ENCODE results near the gene KCNMB4. TPM values are rescaled to one million over a fixed set of nuclear protein-coding genes. Genes with fewer than 3 reads are reported as not detected.

Gene KCNMB4
- total and polyA plus RNA-seq, 2 of the 4 experiments (the other 2 are of a cell fraction), result 0.90 to 1.1 TPM

DNA sequence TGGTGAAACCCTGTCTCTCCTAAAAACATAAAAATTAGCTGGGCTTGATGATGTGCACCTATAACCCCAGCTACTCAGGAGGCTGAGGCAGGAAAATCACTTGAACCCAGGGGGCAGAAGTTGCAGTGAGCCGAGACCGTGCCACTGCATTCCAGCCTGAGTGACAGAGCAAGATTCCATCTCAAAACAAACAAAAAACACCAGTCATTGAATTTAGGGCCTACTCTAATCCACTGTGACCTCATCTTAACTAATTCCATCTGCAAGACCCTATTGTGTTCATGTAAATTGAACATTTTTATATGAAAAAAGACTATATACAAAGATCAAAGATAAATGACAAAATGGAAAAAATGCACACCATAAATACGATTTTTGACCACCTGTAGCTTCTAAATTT is 17.8 kb downstream of the KCNMB4 start:
- no peak overlapping the region for H2BK120ac ChIP-seq (ENCODE audit: low read depth, low read length)

More for the DNA sequence above, 17.8 kb downstream of the KCNMB4 start:
- ATAC-seq (ENCODE audit: low read depth), result no peak
- H3K23ac ChIP-seq (ENCODE audit: low read depth, low read length), result no peak overlapping the region
- H3K4me3 ChIP-seq (ENCODE audit: insufficient read depth, low read depth, low read length), result no peak overlapping the region
- no peak overlapping the region for H3K4ac ChIP-seq (ENCODE audit: low read depth, low read length)
- H3K9me3 ChIP-seq (ENCODE audit: control insufficient read depth, insufficient read depth, low read length), result no peaks in the 10 kb centered on the region
- H4K91ac ChIP-seq (ENCODE audit: insufficient read depth, low read depth, low read length), result no peak overlapping the region
- WGBS, 2 experiments (ENCODE audit: extremely low coverage in 2 of 2, insufficient read length in 1 of 2), result no CpG with 5 or more reads among the region's 3 CpGs
- no peak overlapping the region for H4K8ac ChIP-seq (ENCODE audit: low read depth in 2 of 2, low read length in 2 of 2)
- H4K5ac ChIP-seq (ENCODE audit: low read depth, low read length), result no peak overlapping the region
- no peaks in the 10 kb centered on the region for H3K4me1 ChIP-seq (ENCODE audit: control insufficient read depth, insufficient read depth, low read length)
- H4K20me1 ChIP-seq (ENCODE audit: insufficient read depth, low read length), result no peaks in the 10 kb centered on the region
- in situ Hi-C loops (cut with MboI; ENCODE audit: low sequenced_read_pairs) (no loop called here), dilution Hi-C loops (cut with HindIII; ENCODE audit: low sequenced_read_pairs, unreplicated experiment) (no loop called here), intact Hi-C loops (cut with micrococcal nuclease) (no loop called here)
- no peak overlapping the region for H3K4me2 ChIP-seq (ENCODE audit: low read depth, low read length)
- BruUV-seq (replicated peaks), result no TSS peak
- DNase-seq, result no peak
- H2AFZ ChIP-seq (replicated peaks; ENCODE audit: low read length, poor library complexity), result no peak overlapping the region
- H3K27ac ChIP-seq (ENCODE audit: insufficient read depth, low read length), result no peak overlapping the region
- no peak overlapping the region for H2BK15ac ChIP-seq (ENCODE audit: low read depth, low read length)
- no peak overlapping the region for H2BK5ac ChIP-seq (ENCODE audit: low read depth, low read length, poor library complexity, severe bottlenecking)
- no peak overlapping the region for H2AK9ac ChIP-seq (replicated peaks; ENCODE audit: low read depth, low read length, poor library complexity)
- ChIA-PET POLR2A (ENCODE audit: unreplicated experiment) (no interaction called here), CTCF (no interaction called here)
- no peak overlapping the region for H3K9ac ChIP-seq (ENCODE audit: low read depth, low read length)
- no peak overlapping the region for H3K14ac ChIP-seq (replicated peaks; ENCODE audit: low read depth, low read length)
- TF ChIP-seq FOS (IDR thresholded peaks at IDR 0.05; ENCODE audit: low read depth, low read length), result no peak
- TF ChIP-seq CEBPB (IDR thresholded peaks at IDR 0.05; ENCODE audit: low read depth, low read length), result no peak
- no peak for TF ChIP-seq RFX5 (IDR thresholded peaks at IDR 0.05; ENCODE audit: low read depth, low read length)
- no peak for TF ChIP-seq CTCF (conservative IDR thresholded peaks at IDR 0.05; ENCODE audit: low read depth, low read length)
- TF ChIP-seq MAFK (IDR thresholded peaks at IDR 0.05; ENCODE audit: low read depth, low read length), result no peak
- TF ChIP-seq SMC3 (IDR thresholded peaks at IDR 0.05; ENCODE audit: low read depth, low read length), result no peak
- TF ChIP-seq MXI1 (IDR thresholded peaks at IDR 0.05; ENCODE audit: borderline replicate concordance, low read depth, low read length), result no peak
- no peak for TF ChIP-seq USF2 (IDR thresholded peaks at IDR 0.05; ENCODE audit: low read depth, low read length)
- no peak for TF ChIP-seq POLR2A (IDR thresholded peaks at IDR 0.05; ENCODE audit: low read depth, low read length)
- no peak for TF ChIP-seq RAD21 (IDR thresholded peaks at IDR 0.05; ENCODE audit: low read length)
- TF ChIP-seq MAZ (IDR thresholded peaks at IDR 0.05; ENCODE audit: borderline replicate concordance, low read depth, low read length), result no peak
- TF ChIP-seq NFE2L2 (IDR thresholded peaks at IDR 0.05; ENCODE audit: low read depth, low read length), result no peak
- no peak for TF ChIP-seq CHD1 (IDR thresholded peaks at IDR 0.05; ENCODE audit: low read depth, low read length)
- no peak for TF ChIP-seq BHLHE40 (IDR thresholded peaks at IDR 0.05; ENCODE audit: low read depth, low read length)
- TF ChIP-seq RCOR1 (IDR thresholded peaks at IDR 0.05; ENCODE audit: insufficient replicate concordance, low read length), result no peak
- TF ChIP-seq, protein P1, sequence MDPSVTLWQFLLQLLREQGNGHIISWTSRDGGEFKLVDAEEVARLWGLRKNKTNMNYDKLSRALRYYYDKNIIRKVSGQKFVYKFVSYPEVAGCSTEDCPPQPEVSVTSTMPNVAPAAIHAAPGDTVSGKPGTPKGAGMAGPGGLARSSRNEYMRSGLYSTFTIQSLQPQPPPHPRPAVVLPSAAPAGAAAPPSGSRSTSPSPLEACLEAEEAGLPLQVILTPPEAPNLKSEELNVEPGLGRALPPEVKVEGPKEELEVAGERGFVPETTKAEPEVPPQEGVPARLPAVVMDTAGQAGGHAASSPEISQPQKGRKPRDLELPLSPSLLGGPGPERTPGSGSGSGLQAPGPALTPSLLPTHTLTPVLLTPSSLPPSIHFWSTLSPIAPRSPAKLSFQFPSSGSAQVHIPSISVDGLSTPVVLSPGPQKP (IDR thresholded peaks at IDR 0.05; ENCODE audit: borderline replicate concordance, low read depth, low read length), result no peak
- H3K18ac ChIP-seq (ENCODE audit: low read depth, low read length), result no peak overlapping the region
- no peaks in the 10 kb centered on the region for H3K9me1 ChIP-seq (ENCODE audit: insufficient read depth, low read length)
- H3K56ac ChIP-seq (ENCODE audit: extremely low read depth, insufficient read depth, low read length), result no peak overlapping the region
- no peak overlapping the region for H2BK20ac ChIP-seq (ENCODE audit: low read depth, low read length)
- no peaks in the 10 kb centered on the region for H3K27me3 ChIP-seq (ENCODE audit: control insufficient read depth, insufficient read depth, low read length)
- H2AK5ac ChIP-seq (ENCODE audit: low read depth, low read length), result no peak overlapping the region
- no peaks in the 10 kb centered on the region for H3K36me3 ChIP-seq (ENCODE audit: control insufficient read depth, insufficient read depth, low read length)
- no peaks in the 10 kb centered on the region for H3K79me1 ChIP-seq (ENCODE audit: low read depth in 1 of 2, low read length in 2 of 2)
